Lower lobe of right lung (tissue), 2 donors: ENCODE results near the gene TOPAZ1. TPM values are rescaled to one million over a fixed set of nuclear protein-coding genes. Genes with fewer than 3 reads are reported as not detected.
"Not testable (repeated sequence)": the region's sequence is repeated elsewhere in the genome, so short reads cannot be mapped to it uniquely, and the experiment has no call there.

Source experiments
- ATAC-seq, 2 donors: fragments of 200-7000 bp; cut with Tn5 transposase; one replicate each; pipeline ENCODE4 v1.9.1; 2020 to 2022; ENCODE audit warnings: mild to moderate bottlenecking in 2 of 2, moderate library complexity in 2 of 2
- DNase-seq: peaks from one replicate; pipeline ENCODE4 v3.0.0-alpha.2; 2020
- H3K27ac ChIP-seq: fragments of 200-600 bp; one replicate; pipeline ENCODE4 v1.8.0; 2022
- H3K27me3 ChIP-seq: fragments of 200-600 bp; one replicate; pipeline ENCODE4 v1.8.0; 2022; ENCODE audit warnings: low read depth
- H3K36me3 ChIP-seq: fragments of 200-600 bp; one replicate; pipeline ENCODE4 v1.8.0; 2022; ENCODE audit warnings: mild to moderate bottlenecking
- H3K4me1 ChIP-seq: fragments of 200-600 bp; one replicate; pipeline ENCODE4 v1.8.0; 2022
- H3K4me3 ChIP-seq: fragments of 200-600 bp; one replicate; pipeline ENCODE4 v1.8.0; 2022; ENCODE audit warnings: mild to moderate bottlenecking
- H3K9me3 ChIP-seq: fragments of 200-600 bp; one replicate; pipeline ENCODE4 v1.8.0; 2022
- CTCF ChIP-seq: fragments of 200-600 bp; IDR thresholded peaks from one replicate; pipeline ENCODE4 v1.8.0; 2022; ENCODE audit warnings: antibody characterized with exemption, mild to moderate bottlenecking
- intact Hi-C: fragments of 100-400 bp; cut with DNase I; formaldehyde crosslinking; loops from one replicate; pipeline ENCODE4 v1.11.0; 2022
- total RNA-seq: library from RNA; stranded (reverse); fragmentation: NEBNext Ultra II Directional; extraction: Animal tissue kit (Norgen Biotek cat#: 25700); gene quantifications from one replicate; pipeline ENCODE4 v1.2.1, GENCODE V29; 2021
- donor health status: DM: no; HTN: yes; CAD: no; lungs with severe emphysema.

The TOPAZ1 gene
- total RNA-seq, 1 donor from 2014 or later: not detected

GRCh38 chr3:44339181-44340057, 97.7 kb downstream of the TOPAZ1 start:
- Histone ChIP-seq H3K27ac (peak overlapping the region; percentile 99), H3K9me3 (no peaks in the 10 kb centered on the region), H3K4me1 (peaks cover 35% of the 10 kb centered on the region), H3K27me3 (no peaks in the 10 kb centered on the region), H3K36me3 (no peaks in the 10 kb centered on the region), H3K4me3 (peak overlapping the region; percentile 70)
- no peak for TF ChIP-seq CTCF
- intact Hi-C loops: loop anchor here (10.0 kb wide), 1 partner anchor 135 kb away; the partner anchor contains the start of gene ZNF445
- DNase-seq: no peak
- no peak for ATAC-seq

- Histone ChIP-seq H3K4me1 (peaks cover 35% of the 10 kb centered on the region), H3K9me3 (no peaks in the 10 kb centered on the region), H3K36me3 (no peaks in the 10 kb centered on the region), H3K4me3 (peak overlapping the region; percentile 70), H3K27ac (peak overlapping the region; percentile 99), H3K27me3 (no peaks in the 10 kb centered on the region)
- DNase-seq: no peak
- no peak for TF ChIP-seq CTCF
- intact Hi-C loops: no loop called here
- no peak for ATAC-seq
Observed at GRCh38 chr3:44340058-44340395, 98.3 kb downstream of the TOPAZ1 start.

GRCh38 chr3:44342176-44342790, 100.6 kb downstream of the TOPAZ1 start:
- H3K4me1 ChIP-seq: peaks cover 44% of the 10 kb centered on the region

GRCh38 chr3:44343421-44343820, 101.7 kb downstream of the TOPAZ1 start:
- H3K9me3 ChIP-seq: no peaks in the 10 kb centered on the region
- intact Hi-C loops: no loop called here

More at GRCh38 chr3:44342176-44342790, 100.6 kb downstream of the TOPAZ1 start:
- Histone ChIP-seq H3K9me3 (no peaks in the 10 kb centered on the region), H3K36me3 (no peaks in the 10 kb centered on the region), H3K27ac (peak overlapping the region; percentile 1), H3K4me3 (no peak overlapping the region), H3K27me3 (no peaks in the 10 kb centered on the region)
- TF ChIP-seq CTCF: no peak
- intact Hi-C loops: no loop called here
- ATAC-seq: no peak
- no peak for DNase-seq

GRCh38 chr3:44346590-44346989, 104.9 kb downstream of the TOPAZ1 start:
- H3K4me3 ChIP-seq, ATAC-seq, intact Hi-C loops, H3K9me3 ChIP-seq, H3K36me3 ChIP-seq, H3K27me3 ChIP-seq: not testable (repeated sequence)
- Histone ChIP-seq H3K27ac (peak overlapping the region; percentile 39), H3K4me1 (peaks cover 22% of the 10 kb centered on the region)
- DNase-seq: peak; percentile 51

More at GRCh38 chr3:44343421-44343820, 101.7 kb downstream of the TOPAZ1 start:
- TF ChIP-seq CTCF: no peak
- no peaks in the 10 kb centered on the region for H3K36me3 ChIP-seq
- DNase-seq (no peak), ATAC-seq (no peak)
- H3K4me1 ChIP-seq: peaks cover 43% of the 10 kb centered on the region
- no peak overlapping the region for H3K4me3 ChIP-seq
- no peaks in the 10 kb centered on the region for H3K27me3 ChIP-seq
- H3K27ac ChIP-seq: peak overlapping the region; percentile 1

GRCh38 chr3:44348993-44349392, 107.3 kb downstream of the TOPAZ1 start:
- Histone ChIP-seq H3K4me1 (peaks cover 14% of the 10 kb centered on the region), H3K4me3 (no peak overlapping the region), H3K9me3 (no peaks in the 10 kb centered on the region), H3K27me3 (no peaks in the 10 kb centered on the region), H3K36me3 (no peaks in the 10 kb centered on the region), H3K27ac (no peak overlapping the region)
- no peak for TF ChIP-seq CTCF
- DNase-seq (no peak), ATAC-seq (no peak)
- intact Hi-C loops: no loop called here
